HG03521 (cell line): ENCODE results near the gene KLHL4.
"Not testable (repeated sequence)": the region's sequence is repeated elsewhere in the genome, so short reads cannot be mapped to it uniquely, and the experiment has no call there.

Source experiments
- ATAC-seq: cut with Tn5 transposase; IDR thresholded peaks from one replicate; pipeline ENCODE4 v1.9.1; 2021; ENCODE audit warnings: mild to moderate bottlenecking, moderate library complexity; ENCODE audit not compliant: unreplicated experiment

The KLHL4 gene

GRCh38 chrX:87517571-87518141, at the start of gene KLHL4:
Gene KLHL4, plus strand, starts transcription at chrX:87517802. Its CDS starts 92 bp downstream, at chrX:87517894.
- ATAC-seq, result no peak

GRCh38 chrX:87468941-87469340, 48.7 kb upstream of the KLHL4 start:
- no peak for ATAC-seq

- ATAC-seq, result no peak
Measured at GRCh38 chrX:87475793-87476192, 41.8 kb upstream of the KLHL4 start.

GRCh38 chrX:87478703-87479102, 38.9 kb upstream of the KLHL4 start:
- ATAC-seq, result not testable (repeated sequence)

GRCh38 chrX:87489071-87489470, 28.5 kb upstream of the KLHL4 start:
- ATAC-seq, result no peak

- ATAC-seq, result no peak
Measured at GRCh38 chrX:87515836-87516235, 1.8 kb upstream of the KLHL4 start.

GRCh38 chrX:87516717-87517121, 883 bp upstream of the KLHL4 start:
- ATAC-seq, result no peak

GRCh38 chrX:87518504-87518903, 902 bp downstream of the KLHL4 start:
- ATAC-seq, result no peak

- ATAC-seq, result no peak
Measured at GRCh38 chrX:87525771-87526229, 8.2 kb downstream of the KLHL4 start.

GRCh38 chrX:87526281-87526680, 8.7 kb downstream of the KLHL4 start:
- no peak for ATAC-seq

GRCh38 chrX:87528487-87528886, 10.9 kb downstream of the KLHL4 start:
- ATAC-seq, result no peak

- ATAC-seq, result no peak
Measured at GRCh38 chrX:87571964-87572363, 54.4 kb downstream of the KLHL4 start.

GRCh38 chrX:87572901-87573300, 55.3 kb downstream of the KLHL4 start:
- ATAC-seq, result no peak

- no peak for ATAC-seq
Measured at GRCh38 chrX:87578978-87579377, 61.4 kb downstream of the KLHL4 start.

GRCh38 chrX:87580862-87581261, 63.3 kb downstream of the KLHL4 start:
- no peak for ATAC-seq

- no peak for ATAC-seq
Measured at GRCh38 chrX:87582453-87582852, 64.9 kb downstream of the KLHL4 start.

GRCh38 chrX:87583679-87584078, 66.1 kb downstream of the KLHL4 start:
- ATAC-seq, result no peak

GRCh38 chrX:87616371-87616770, 98.8 kb downstream of the KLHL4 start:
- no peak for ATAC-seq

GRCh38 chrX:87621697-87622096, 104.1 kb downstream of the KLHL4 start:
- ATAC-seq, result no peak

- ATAC-seq, result no peak
Measured at GRCh38 chrX:87626996-87627395, 109.4 kb downstream of the KLHL4 start.

GRCh38 chrX:87634361-87634760, 116.8 kb downstream of the KLHL4 start:
- ATAC-seq, result no peak

GRCh38 chrX:87636533-87636932, 118.9 kb downstream of the KLHL4 start:
- no peak for ATAC-seq

GRCh38 chrX:87641439-87641838, 123.8 kb downstream of the KLHL4 start:
- not testable (repeated sequence) for ATAC-seq
